NCI-H774 (cell line): ENCODE measurements around the gene IL17RA.

Source experiments
- DNase-seq: peaks from one replicate; lab custom pipeline; 2025; lab: John Stamatoyannopoulos, UW

The IL17RA gene

DNA sequence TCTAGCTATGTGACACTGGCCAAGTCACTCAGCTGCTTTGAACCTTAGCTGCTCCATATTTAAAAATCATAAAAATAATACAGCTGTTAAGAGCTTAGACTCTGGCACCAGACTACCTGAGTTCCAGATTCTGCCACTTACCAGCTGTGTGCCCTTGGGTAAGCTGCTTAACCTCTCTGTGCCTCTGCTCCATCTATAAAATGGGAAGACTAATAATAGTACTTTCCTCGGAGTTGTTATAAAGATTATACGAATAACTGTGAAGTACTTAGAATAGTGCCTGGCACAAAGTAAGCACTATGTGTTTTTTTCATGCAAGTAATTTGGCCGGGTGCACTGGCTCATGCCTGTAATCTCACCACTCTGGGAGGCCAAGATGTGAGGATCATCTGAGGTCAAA lies 72.9 kb downstream of the IL17RA start:
- no peak for DNase-seq

DNA sequence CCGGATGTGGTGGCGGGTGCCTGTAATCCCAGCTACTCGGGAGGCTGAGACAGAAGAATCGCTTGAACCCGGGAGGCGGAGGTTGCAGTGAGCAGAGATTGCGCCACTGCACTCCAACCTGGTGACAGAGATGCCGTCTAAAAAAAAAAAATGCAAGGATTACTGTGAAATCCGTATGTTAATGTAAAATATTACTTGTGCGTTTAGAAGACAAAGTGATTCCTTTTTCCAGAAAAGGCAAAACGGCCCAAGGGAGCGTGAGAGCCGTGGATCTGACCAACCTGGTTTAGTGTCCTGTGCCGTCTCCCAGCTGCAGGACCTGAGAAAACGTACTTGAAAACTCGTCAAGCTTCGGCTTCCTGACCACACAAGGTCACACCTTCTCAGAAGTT lies 73.4 kb downstream of the IL17RA start:
- DNase-seq = no peak

DNA sequence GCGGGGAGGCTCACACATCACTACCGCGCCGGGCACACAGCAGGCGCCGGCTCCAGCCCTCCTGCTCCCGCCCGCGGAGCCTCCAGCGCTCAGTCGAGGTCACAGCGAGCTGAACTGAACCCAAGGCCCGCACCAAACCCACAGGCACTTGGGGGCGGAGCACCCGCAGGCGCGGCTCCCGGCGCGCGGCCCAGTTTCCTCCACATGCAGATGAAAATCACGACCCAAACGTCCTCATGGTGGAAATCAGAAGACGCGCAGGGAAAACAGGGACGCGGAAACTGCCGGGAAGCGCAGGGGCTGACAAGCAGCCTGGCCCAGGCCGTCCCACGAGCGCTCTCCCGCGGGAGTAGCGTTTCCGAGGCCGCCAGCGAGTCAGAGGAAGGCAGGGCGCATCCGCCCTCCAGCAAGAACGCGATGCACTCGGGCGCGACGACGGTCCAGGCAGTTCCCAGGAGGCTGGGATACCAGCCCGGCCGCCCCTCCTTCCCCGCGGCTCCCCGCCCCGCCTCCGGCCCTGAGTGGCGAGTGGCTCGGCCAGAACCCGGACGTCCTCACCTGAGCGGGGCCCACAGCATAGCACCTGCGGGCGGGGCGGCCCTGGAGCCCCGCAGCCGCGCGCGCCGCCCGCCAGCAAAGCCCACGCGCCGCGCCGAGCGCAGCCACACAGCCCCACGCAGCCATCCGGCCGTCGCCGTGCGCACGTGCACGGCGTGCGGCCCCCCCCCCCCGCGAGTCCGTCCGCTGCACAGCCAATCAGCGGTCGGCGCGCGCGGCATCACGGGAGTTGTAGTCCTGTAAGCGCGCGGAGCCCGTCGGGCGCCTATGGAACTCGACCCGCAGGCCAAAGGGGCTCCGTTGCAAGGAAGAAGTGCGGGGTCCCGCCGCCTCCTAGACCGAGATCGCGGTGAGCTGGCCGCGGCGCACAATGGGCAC lies 74.0 kb downstream of the IL17RA start, which contains the start of gene HDHD5:
TSS of gene HDHD5 (minus strand) at position 710 of the 936 bp plus-strand sequence. CDS start at position 684, 26 bp downstream.
- DNase-seq = peak; percentile 82

DNA sequence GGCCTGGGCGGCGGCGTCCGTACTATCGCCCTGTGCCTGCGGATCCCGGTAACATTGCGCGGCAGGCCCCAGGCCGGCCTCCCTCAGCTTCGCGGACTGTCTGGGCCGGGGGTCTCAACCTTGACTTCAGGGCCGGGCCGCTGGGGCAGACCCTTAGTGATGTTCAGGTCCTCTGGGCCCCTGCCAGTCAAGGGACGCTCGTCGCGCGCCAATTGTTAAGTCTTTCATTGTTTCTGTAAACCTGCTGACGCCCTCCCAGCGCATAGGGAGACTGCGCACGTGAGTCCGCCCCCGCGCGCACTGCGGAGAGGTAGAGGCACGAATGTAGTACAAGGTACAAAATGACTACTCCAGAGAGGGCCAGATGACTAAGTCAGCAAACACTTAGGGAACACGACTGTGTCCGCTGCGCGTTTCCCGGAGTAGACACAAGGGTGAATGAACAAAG lies 74.7 kb downstream of the IL17RA start:
- peak; percentile 23 for DNase-seq

DNA sequence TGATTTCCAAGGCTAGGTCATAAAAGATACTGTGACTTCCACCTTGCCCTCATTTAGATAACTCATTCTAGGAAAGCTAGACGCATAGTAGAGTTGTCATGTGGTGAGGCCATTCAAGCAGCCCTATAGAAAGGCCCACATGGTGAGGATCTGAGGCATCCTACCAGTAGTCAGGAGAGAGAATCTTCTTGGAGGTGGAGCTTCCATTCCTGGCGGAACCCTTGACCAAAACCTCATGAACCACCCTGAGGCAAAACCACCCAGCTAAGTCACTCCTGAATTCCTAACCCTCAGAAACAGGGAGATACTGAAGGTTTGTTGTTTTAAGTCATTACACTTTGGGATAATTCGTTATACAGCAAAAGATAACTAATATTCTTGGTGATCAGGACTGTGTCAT lies 77.2 kb downstream of the IL17RA start:
- no peak for DNase-seq

DNA sequence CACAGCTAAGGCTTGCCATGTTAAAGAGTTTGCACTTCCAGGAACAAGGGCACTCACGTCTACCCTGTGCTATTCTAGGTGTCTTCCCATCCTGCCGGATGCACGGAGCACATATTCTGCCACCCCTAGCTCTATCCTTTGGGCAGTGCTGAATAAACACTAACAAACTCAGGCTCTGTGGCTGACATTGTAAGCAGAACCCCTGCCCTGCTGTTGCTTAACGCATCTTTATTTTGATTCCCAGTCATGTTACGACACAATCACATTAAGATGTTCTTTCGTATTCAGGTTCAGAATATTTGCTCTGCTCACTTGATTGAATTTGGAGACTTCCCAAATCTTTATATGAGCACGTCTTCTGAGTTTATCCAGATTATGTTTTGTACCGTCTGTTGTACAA lies 77.9 kb downstream of the IL17RA start:
- DNase-seq = no peak

DNA sequence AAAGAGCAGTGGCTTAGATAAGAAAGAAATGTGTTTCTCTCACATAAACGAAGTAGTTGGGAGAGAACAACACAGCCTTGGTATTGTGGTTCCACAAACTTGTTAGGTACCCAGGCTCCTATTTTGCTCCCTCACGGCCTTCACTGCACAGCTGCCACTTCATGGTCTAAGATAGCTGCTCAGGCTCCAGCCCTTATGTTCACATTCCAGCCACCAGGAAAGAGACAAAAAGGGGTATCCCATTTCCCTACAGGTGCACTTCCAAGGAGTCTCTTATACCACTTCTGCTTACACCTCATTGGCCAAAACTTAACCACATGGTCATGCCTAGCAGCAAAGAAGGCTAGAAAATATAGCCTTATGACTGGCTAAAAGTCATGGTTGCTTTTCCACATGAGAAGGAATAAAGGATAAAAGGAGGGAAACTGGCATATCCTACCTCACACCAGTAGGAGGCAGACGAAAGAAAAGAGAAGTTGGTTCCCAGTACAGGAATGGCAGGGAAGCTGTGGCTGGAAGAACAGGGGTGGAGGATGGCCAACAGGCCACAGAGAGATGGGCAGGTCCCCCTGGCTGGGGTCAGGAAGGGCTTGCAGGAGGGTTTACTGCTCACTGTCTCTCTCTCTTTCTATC lies 79.7 kb downstream of the IL17RA start:
- DNase-seq = no peak
